Activated T-cell treated with anti-CD3 and anti-CD28 coated beads, Interleukin-2, amount 50 U/mL, for 72 hours (primary cell): ENCODE results near the gene WT1. TPM values are rescaled to one million over a fixed set of nuclear protein-coding genes. Genes with fewer than 3 reads are reported as not detected.

Source experiments
- ATAC-seq, 2 donors: fragments of 150-1000 bp; cut with Tn5 transposase; replicated peaks in 1 of 2; 2 replicates each; pipeline ENCODE4 v1.10.0; 2021; ENCODE audit warnings: moderate library complexity in 2 of 2, mild to moderate bottlenecking in 1 of 2
- DNase-seq, 2 donors: peaks; one replicate each; pipeline ENCODE4 v3.0.0; 2021 to 2022; ENCODE audit warnings: mixed read lengths in 1 of 2
- H3K27ac Mint-ChIP-seq: one replicate; pipeline ENCODE4 v1.8.0; 2022; ENCODE audit warnings: mild to moderate bottlenecking, moderate library complexity, mixed read lengths
- H3K27me3 Mint-ChIP-seq: one replicate; pipeline ENCODE4 v1.8.0; 2022; ENCODE audit warnings: low read depth, mixed read lengths
- H3K36me3 Mint-ChIP-seq, 2 donors: one replicate each; pipeline ENCODE4 v1.8.0; 2022; ENCODE audit warnings: mixed read lengths in 2 of 2, mild to moderate bottlenecking in 1 of 2; ENCODE audit not compliant: insufficient read depth in 2 of 2
- H3K4me1 Mint-ChIP-seq: one replicate; pipeline ENCODE4 v1.8.0; 2022; ENCODE audit warnings: low read depth, mixed read lengths
- H3K4me3 Mint-ChIP-seq, 2 donors: one replicate each; pipeline ENCODE4 v1.8.0; 2022; ENCODE audit warnings: mild to moderate bottlenecking in 2 of 2, mixed read lengths in 2 of 2, moderate library complexity in 2 of 2
- H3K9me3 Mint-ChIP-seq, 2 donors: one replicate each; pipeline ENCODE4 v1.8.0; 2022; ENCODE audit warnings: mixed read lengths in 2 of 2
- total RNA-seq, 2 donors: library from RNA; stranded (reverse); gene quantifications; one replicate each; pipeline ENCODE4 v1.2.3, GENCODE V29; 2022

The WT1 gene
- total RNA-seq, 2 donors from 2014 or later = not detected

GRCh38 chr11:32435942-32436750, 807 bp upstream of the WT1 start:
- peaks cover 47% of the 10 kb centered on the region for H3K4me1 Mint-ChIP-seq
- H3K27me3 Mint-ChIP-seq = peaks cover 90% of the 10 kb centered on the region
- peak overlapping the region; percentile 76 to 83 for H3K4me3 Mint-ChIP-seq
- no peak overlapping the region for H3K27ac Mint-ChIP-seq
- ATAC-seq (no peak), DNase-seq (peak in 1 of 2 donors; percentile 7)
- H3K9me3 Mint-ChIP-seq = no peaks in the 10 kb centered on the region
- no peaks in the 10 kb centered on the region for H3K36me3 Mint-ChIP-seq

DNA sequence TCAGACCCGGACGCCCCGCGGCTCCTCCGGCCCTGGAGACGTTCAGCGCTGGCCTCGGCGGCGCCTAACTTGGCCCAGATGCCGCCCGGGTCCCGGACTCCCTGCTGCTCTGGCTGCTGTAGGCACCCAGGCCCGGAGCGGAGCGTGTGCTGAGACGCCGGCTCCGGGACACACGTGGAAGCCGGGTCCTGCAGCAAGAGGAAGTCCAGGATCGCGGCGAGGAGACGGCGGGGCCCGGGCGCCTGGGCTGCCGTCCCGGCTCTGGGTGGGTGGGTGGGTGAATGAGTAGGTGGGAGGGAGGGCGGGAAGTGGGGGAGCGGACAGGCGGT, 223 bp downstream of the WT1 start:
- DNase-seq = peak in 1 of 2 donors; percentile 8
- Mint-ChIP-seq H3K27me3 (peaks cover 89% of the 10 kb centered on the region), H3K4me1 (peaks cover 47% of the 10 kb centered on the region)

GRCh38 chr11:32434356-32435151, 785 bp downstream of the WT1 start:
- DNase-seq (peak; percentile 6 to 11), ATAC-seq (peak; percentile 18 to 20)
- Mint-ChIP-seq H3K27ac (no peak overlapping the region), H3K36me3 (peaks cover 0 to 2% of the 10 kb centered on the region in 2 donors), H3K27me3 (peaks cover 89% of the 10 kb centered on the region), H3K4me3 (peak overlapping the region; percentile 55 to 77), H3K9me3 (no peaks in the 10 kb centered on the region), H3K4me1 (peaks cover 44% of the 10 kb centered on the region)

More for the DNA sequence above, 223 bp downstream of the WT1 start:
- no peak overlapping the region for H3K4me3 Mint-ChIP-seq
- peaks cover 0 to 2% of the 10 kb centered on the region in 2 donors for H3K36me3 Mint-ChIP-seq
- H3K27ac Mint-ChIP-seq = no peak overlapping the region
- peak in 1 of 2 donors; percentile 16 for ATAC-seq
- H3K9me3 Mint-ChIP-seq = no peaks in the 10 kb centered on the region

GRCh38 chr11:32433914-32434355, 1.4 kb downstream of the WT1 start:
- H3K4me1 Mint-ChIP-seq = peaks cover 42% of the 10 kb centered on the region
- ATAC-seq (no peak), DNase-seq (peak in 1 of 2 donors; percentile 9)
- no peak overlapping the region for H3K27ac Mint-ChIP-seq
- H3K9me3 Mint-ChIP-seq = no peaks in the 10 kb centered on the region
- H3K36me3 Mint-ChIP-seq = peaks cover 0 to 2% of the 10 kb centered on the region in 2 donors
- peaks cover 91% of the 10 kb centered on the region for H3K27me3 Mint-ChIP-seq
- H3K4me3 Mint-ChIP-seq = peak overlapping the region; percentile 55 to 77

DNA sequence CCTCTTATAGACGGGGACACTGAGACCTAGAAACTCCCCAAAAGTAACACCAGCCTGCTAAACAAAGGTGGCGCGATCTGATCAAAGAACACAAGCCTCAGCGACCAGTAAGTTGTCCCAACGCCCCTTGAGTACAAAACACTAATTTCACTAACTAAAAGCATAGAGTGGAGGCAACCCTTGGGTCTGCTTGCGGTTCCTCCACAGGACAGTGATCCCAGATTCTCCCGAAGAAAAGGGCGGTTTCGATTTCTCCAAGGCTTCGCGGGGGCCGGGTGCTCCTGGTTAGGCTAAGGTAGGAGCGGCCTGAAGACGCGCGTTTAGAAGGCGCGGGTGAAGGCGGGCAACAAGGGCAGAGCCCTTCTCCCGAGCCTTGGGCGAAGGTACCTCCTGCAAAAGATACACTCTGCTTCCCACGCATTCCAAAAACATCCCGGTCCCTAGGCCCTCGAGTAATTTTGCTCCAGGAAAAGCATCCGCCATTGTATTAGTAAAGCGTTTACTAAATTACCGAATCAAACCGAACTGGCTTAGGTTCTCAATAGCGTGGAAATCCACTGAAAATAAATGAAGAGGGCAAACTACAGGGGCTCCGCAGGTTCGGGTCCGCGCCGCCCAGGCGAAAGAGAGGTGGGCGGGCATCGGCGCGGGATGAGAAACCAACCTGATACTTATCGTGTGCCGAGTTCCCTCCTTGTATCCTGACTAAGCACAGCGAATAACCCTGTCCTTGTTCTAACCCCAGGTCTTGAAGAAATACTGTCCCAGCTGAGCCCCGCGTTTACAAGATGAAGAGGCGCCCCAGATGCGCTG, 2.0 kb downstream of the WT1 start:
- ATAC-seq (peak in 1 of 2 donors; percentile 12), DNase-seq (peak in 1 of 2 donors; percentile 6)
- peaks cover 91% of the 10 kb centered on the region for H3K27me3 Mint-ChIP-seq
- H3K4me1 Mint-ChIP-seq = peaks cover 42% of the 10 kb centered on the region
- H3K27ac Mint-ChIP-seq = no peak overlapping the region
- peaks cover 0 to 2% of the 10 kb centered on the region in 2 donors for H3K36me3 Mint-ChIP-seq
- peak overlapping the region; percentile 55 to 77 for H3K4me3 Mint-ChIP-seq
- no peaks in the 10 kb centered on the region for H3K9me3 Mint-ChIP-seq

GRCh38 chr11:32432565-32432964, 2.8 kb downstream of the WT1 start:
- H3K9me3 Mint-ChIP-seq = no peaks in the 10 kb centered on the region
- H3K27me3 Mint-ChIP-seq = peaks cover 91% of the 10 kb centered on the region
- peaks cover 0 to 2% of the 10 kb centered on the region in 2 donors for H3K36me3 Mint-ChIP-seq
- peaks cover 40% of the 10 kb centered on the region for H3K4me1 Mint-ChIP-seq
- no peak overlapping the region for H3K27ac Mint-ChIP-seq
- ATAC-seq (no peak), DNase-seq (no peak)
- peak overlapping the region in 1 of 2 donors; percentile 47 for H3K4me3 Mint-ChIP-seq

DNA sequence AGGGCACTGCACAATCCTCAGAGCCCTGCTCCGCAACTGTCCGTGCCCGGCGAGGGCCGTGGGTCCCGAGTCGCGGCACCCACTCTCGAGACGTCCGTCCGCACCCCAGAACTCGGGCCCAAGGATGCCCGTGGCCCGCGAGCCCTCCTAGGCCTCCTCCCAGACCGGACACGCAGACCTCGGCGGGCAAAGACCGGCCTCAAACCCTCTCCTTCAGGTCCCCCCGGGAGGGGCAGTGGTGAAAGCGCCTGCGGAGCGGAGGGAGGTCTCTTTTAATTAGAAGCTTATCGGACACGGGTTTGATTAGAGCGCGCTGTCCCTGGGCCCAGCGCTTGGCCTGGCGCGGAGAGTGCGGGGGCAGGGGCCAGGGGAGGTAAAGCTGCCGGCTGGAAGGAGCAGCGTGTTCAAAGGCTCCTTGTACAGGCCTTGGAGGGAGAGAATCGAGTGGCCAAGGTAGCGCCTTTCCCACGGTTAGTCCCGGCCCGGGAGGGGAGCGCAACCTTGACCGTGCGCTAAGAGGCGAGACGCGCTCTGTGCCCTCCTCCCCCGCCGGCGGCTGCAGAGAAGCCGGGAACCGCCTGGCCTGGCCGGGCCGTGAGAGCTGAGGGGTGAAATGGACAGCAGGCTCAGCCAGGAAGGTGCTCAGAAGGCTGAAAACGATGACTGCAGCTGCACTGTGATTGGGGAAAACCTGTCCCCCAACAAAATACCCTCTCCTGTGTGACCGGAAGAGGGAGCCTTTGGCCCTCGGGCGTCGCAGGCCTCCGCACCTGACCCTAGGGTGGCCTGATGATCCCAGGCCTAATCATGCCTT, 4.6 kb downstream of the WT1 start:
- Mint-ChIP-seq H3K36me3 (peaks cover 0 to 2% of the 10 kb centered on the region in 2 donors), H3K4me3 (no peak overlapping the region), H3K4me1 (peaks cover 27% of the 10 kb centered on the region), H3K9me3 (no peaks in the 10 kb centered on the region), H3K27ac (no peak overlapping the region), H3K27me3 (peaks cover 85% of the 10 kb centered on the region)
- ATAC-seq (no peak), DNase-seq (no peak)

DNA sequence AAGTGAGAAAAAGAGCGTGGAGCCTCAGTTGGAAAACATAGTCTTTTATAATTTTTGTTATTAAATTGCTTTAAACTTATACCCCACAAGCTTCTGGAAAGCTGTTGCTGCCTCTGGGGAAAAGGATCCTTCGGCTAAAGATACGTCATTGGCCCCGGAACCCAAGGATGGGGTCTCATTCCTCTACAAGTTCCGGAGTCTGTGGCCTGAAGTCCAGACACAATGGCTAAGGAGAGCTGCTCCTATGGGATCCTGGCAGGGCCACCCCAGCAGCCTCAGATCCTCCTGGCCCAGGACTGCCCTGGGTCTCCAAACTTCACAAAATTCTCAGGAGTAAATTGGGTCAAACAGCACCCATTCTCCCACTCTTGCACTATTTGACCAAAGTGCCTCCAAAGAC, 5.9 kb downstream of the WT1 start:
- Mint-ChIP-seq H3K36me3 (peaks cover 0 to 2% of the 10 kb centered on the region in 2 donors), H3K27me3 (peaks cover 92% of the 10 kb centered on the region), H3K27ac (no peak overlapping the region), H3K4me1 (peaks cover 23% of the 10 kb centered on the region), H3K9me3 (no peaks in the 10 kb centered on the region), H3K4me3 (no peak overlapping the region)
- DNase-seq = no peak
- no peak for ATAC-seq

DNA sequence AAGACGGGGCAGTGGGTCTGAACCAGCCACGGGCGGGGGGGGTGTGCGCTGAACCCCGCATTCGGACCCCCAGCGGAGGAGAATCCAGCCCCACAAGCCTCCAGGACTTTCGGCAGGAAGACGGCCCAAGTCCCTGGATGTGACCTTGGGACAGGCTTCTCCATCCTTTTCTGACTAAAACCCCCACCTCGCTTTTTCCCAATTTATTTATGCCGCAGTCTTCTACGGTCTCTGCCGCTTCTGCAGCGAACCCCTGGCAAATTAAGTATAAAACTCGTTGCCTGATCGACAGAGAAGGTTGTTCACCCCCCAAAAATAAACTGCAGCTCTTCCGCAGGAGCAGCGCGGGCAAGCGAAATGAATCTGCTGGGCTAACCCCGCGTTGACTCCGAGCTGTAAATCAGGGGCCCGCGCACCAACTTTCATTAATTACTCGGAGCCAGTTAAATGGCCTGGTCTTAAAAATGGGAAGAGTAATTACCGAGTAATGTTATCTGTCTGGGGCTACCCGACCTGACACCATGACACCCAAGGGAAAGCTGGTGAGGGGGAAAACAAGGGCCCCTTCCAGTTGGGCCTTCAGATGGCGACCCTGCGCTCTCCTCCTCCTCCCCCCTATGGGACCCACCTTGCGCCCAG, 6.6 kb downstream of the WT1 start:
- no peak overlapping the region for H3K4me3 Mint-ChIP-seq
- H3K27me3 Mint-ChIP-seq = peaks cover 87% of the 10 kb centered on the region
- H3K27ac Mint-ChIP-seq = no peak overlapping the region
- no peak for DNase-seq
- peaks cover 17% of the 10 kb centered on the region for H3K4me1 Mint-ChIP-seq
- H3K9me3 Mint-ChIP-seq = no peaks in the 10 kb centered on the region
- peaks cover 0 to 2% of the 10 kb centered on the region in 2 donors for H3K36me3 Mint-ChIP-seq
- no peak for ATAC-seq

GRCh38 chr11:32427935-32428664, 7.2 kb downstream of the WT1 start:
- H3K9me3 Mint-ChIP-seq = no peaks in the 10 kb centered on the region
- H3K36me3 Mint-ChIP-seq = peaks cover 0 to 2% of the 10 kb centered on the region in 2 donors
- ATAC-seq = no peak
- peaks cover 86% of the 10 kb centered on the region for H3K27me3 Mint-ChIP-seq
- peak in 1 of 2 donors; percentile 7 for DNase-seq
- H3K4me1 Mint-ChIP-seq = peaks cover 10% of the 10 kb centered on the region
- no peak overlapping the region for H3K27ac Mint-ChIP-seq
- H3K4me3 Mint-ChIP-seq = peak overlapping the region in 1 of 2 donors; percentile 22

DNA sequence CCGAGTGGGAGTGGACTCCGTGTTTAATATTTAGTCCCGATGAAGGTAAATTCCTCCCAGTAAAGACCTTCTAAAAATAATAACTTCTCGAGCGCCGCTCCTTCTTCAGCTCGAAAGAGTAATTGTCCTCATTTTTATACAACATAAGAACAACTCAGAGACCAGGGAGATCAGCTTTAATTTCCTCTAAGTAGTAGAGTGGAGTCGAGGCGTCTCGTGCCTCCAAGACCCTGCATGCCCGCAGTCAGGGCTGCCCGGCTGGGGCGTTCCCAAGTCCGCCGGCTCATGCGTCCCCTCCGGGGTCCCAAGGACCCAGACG, 7.8 kb downstream of the WT1 start:
- H3K36me3 Mint-ChIP-seq = peaks cover 0 to 2% of the 10 kb centered on the region in 2 donors
- H3K27me3 Mint-ChIP-seq = peaks cover 86% of the 10 kb centered on the region
- H3K9me3 Mint-ChIP-seq = no peaks in the 10 kb centered on the region
- peaks cover 8% of the 10 kb centered on the region for H3K4me1 Mint-ChIP-seq
- no peak overlapping the region for H3K27ac Mint-ChIP-seq
- no peak for DNase-seq
- peak overlapping the region in 1 of 2 donors; percentile 22 for H3K4me3 Mint-ChIP-seq
- ATAC-seq = no peak
